H1 (cell line): Measurements from ENCODE around the gene OLA1. TPM values are rescaled to one million over a fixed set of nuclear protein-coding genes. Genes with fewer than 3 reads are reported as not detected.

Experiments
- CTCF ChIA-PET: fragments of 300-600 bp; sonication (Branson Sonifier 250); formaldehyde crosslinking; loops from one replicate; lab custom pipeline; 2021; ENCODE audit not compliant: partially characterized antibody; lab: Charles Lee
- POLR2A ChIA-PET: fragments of 300-600 bp; sonication (Branson Sonifier 250); formaldehyde crosslinking; loops from one replicate; lab custom pipeline; 2021; ENCODE audit warnings: inconsistent platforms; ENCODE audit not compliant: partially characterized antibody; lab: Charles Lee
- DNase-seq, 2 experiments: peaks; one replicate each; pipeline versions ENCODE4 v3.0.0 to v3.0.0-alpha.2; 2010 to 2022; ENCODE audit warnings: low spot score in 2 of 2, low read depth in 1 of 2, mixed read lengths in 1 of 2
- FAIRE-seq: peaks from 2 replicates; lab custom pipeline; 2011; peaks lifted over from hg19 to GRCh38; lab: Jason Lieb, UNC
- H2AFZ ChIP-seq: 2 replicates; pipeline ENCODE4 v1.8.1; 2012; ENCODE audit warnings: low read length, inconsistent platforms
- H2AK5ac ChIP-seq: 2 replicates; pipeline ENCODE4 v1.6.1; 2013; ENCODE audit warnings: low read depth, low read length
- H2BK120ac ChIP-seq: replicated peaks from 2 replicates; pipeline ENCODE3; 2013; ENCODE audit warnings: low read depth, low read length, inconsistent platforms
- H2BK12ac ChIP-seq: 2 replicates; pipeline ENCODE4 v1.6.1; 2013; ENCODE audit warnings: low read depth, low read length
- H2BK15ac ChIP-seq: 2 replicates; pipeline ENCODE4 v1.6.1; 2013; ENCODE audit warnings: low read length
- H2BK20ac ChIP-seq: 2 replicates; pipeline ENCODE4 v1.6.1; 2013; ENCODE audit warnings: low read length
- H2BK5ac ChIP-seq: 2 replicates; pipeline ENCODE4 v1.6.1; 2013; ENCODE audit warnings: low read depth, low read length
- H3K14ac ChIP-seq: 2 replicates; pipeline ENCODE4 v1.6.1; 2013; ENCODE audit warnings: inconsistent platforms; ENCODE audit not compliant: insufficient read length
- H3K18ac ChIP-seq: 2 replicates; pipeline ENCODE4 v1.6.1; 2013; ENCODE audit warnings: low read length; ENCODE audit errors: extremely low read depth
- H3K23ac ChIP-seq: 2 replicates; pipeline ENCODE4 v1.6.1; 2013; ENCODE audit warnings: inconsistent platforms; ENCODE audit not compliant: insufficient read length
- H3K23me2 ChIP-seq: 2 replicates; pipeline ENCODE4 v1.6.1; 2013; ENCODE audit warnings: low read depth, low read length
- H3K27ac ChIP-seq: 2 replicates; pipeline ENCODE4 v1.6.1; 2011; ENCODE audit warnings: low read depth, low read length, inconsistent platforms
- H3K27me3 ChIP-seq, 4 experiments: replicated peaks in 1 of 4; 1 replicate in 1 of 4; 2 replicates in 3 of 4; pipeline versions ENCODE4 v1.6.1 to v1.8.1; 2011 to 2013; ENCODE audit warnings: low read length in 3 of 4, mild to moderate bottlenecking in 3 of 4, inconsistent platforms in 2 of 4, mixed read lengths in 2 of 4, moderate library complexity in 1 of 4; ENCODE audit not compliant: control insufficient read depth in 3 of 4, insufficient read depth in 3 of 4; ENCODE audit errors: extremely low read depth in 1 of 4
- H3K36me3 ChIP-seq, 4 experiments: 2 replicates each; pipeline versions ENCODE4 v1.6.1 to v1.8.1; 2011 to 2013; ENCODE audit warnings: mild to moderate bottlenecking in 4 of 4, low read length in 3 of 4, moderate library complexity in 2 of 4, control low read depth in 1 of 4, inconsistent platforms in 1 of 4; ENCODE audit not compliant: insufficient read depth in 4 of 4, control insufficient read depth in 2 of 4
- H3K4ac ChIP-seq: replicated peaks from 2 replicates; pipeline ENCODE3; 2013; ENCODE audit warnings: low read length, low read depth, mixed read lengths, inconsistent platforms; ENCODE audit not compliant: insufficient read length
- H3K4me1 ChIP-seq, 4 experiments: replicated peaks in 1 of 4; 1 replicate in 1 of 4; 2 replicates in 3 of 4; pipeline versions ENCODE4 v1.6.1 to v1.8.1; 2011 to 2013; ENCODE audit warnings: low read length in 3 of 4, inconsistent platforms in 2 of 4, mixed read lengths in 1 of 4; ENCODE audit not compliant: insufficient read depth in 4 of 4, control insufficient read depth in 3 of 4
- H3K4me2 ChIP-seq, 2 experiments: 2 replicates each; pipeline versions ENCODE4 v1.6.1 to v1.8.1; 2011 to 2013; ENCODE audit warnings: low read depth in 2 of 2, low read length in 2 of 2, control low read depth in 1 of 2, inconsistent platforms in 1 of 2, mild to moderate bottlenecking in 1 of 2; ENCODE audit not compliant: insufficient read depth in 1 of 2
- H3K4me3 ChIP-seq, 4 experiments: fragments of 200-600, 300-600 bp in 1 of 4; sonication (generic), shearing (Covaris generic), sonication (Bioruptor Twin) in 1 of 4; 2 replicates each; pipeline versions ENCODE4 v1.5.1 to v1.8.1; 2011 to 2016; ENCODE audit warnings: low read length in 4 of 4, low read depth in 3 of 4, control low read depth in 2 of 4, inconsistent platforms in 2 of 4, mild to moderate bottlenecking in 2 of 4, mixed read lengths in 1 of 4, moderate library complexity in 1 of 4; ENCODE audit not compliant: insufficient read depth in 2 of 4; ENCODE audit errors: extremely low read depth in 1 of 4
- H3K56ac ChIP-seq: replicated peaks from 2 replicates; pipeline ENCODE3; 2013; ENCODE audit warnings: low read depth, mild to moderate bottlenecking, mixed read lengths, low read length, inconsistent platforms; ENCODE audit not compliant: insufficient read length
- H3K79me1 ChIP-seq: 2 replicates; pipeline ENCODE4 v1.6.1; 2013; ENCODE audit warnings: low read depth, low read length, control low read depth
- H3K79me2 ChIP-seq, 2 experiments: 2 replicates each; pipeline versions ENCODE4 v1.6.1 to v1.8.1; 2012 to 2013; ENCODE audit warnings: low read length in 2 of 2, mild to moderate bottlenecking in 2 of 2, inconsistent platforms in 1 of 2; ENCODE audit not compliant: insufficient read depth in 2 of 2, control insufficient read depth in 1 of 2
- H3K9ac ChIP-seq, 4 experiments: replicated peaks in 1 of 4; 1 replicate in 1 of 4; 2 replicates in 3 of 4; pipeline versions ENCODE4 v1.6.1 to v1.8.1; 2011 to 2013; ENCODE audit warnings: low read depth in 3 of 4, low read length in 3 of 4, control low read depth in 2 of 4, mild to moderate bottlenecking in 2 of 4, moderate library complexity in 2 of 4, inconsistent platforms in 1 of 4; ENCODE audit errors: extremely low read depth in 1 of 4
- H3K9me3 ChIP-seq, 2 experiments: 2 replicates each; pipeline versions ENCODE4 v1.6.1 to v1.8.1; 2012 to 2013; ENCODE audit warnings: mild to moderate bottlenecking in 2 of 2, moderate library complexity in 2 of 2, control low read depth in 1 of 2, inconsistent platforms in 1 of 2, low read depth in 1 of 2, low read length in 1 of 2, mixed read lengths in 1 of 2; ENCODE audit not compliant: insufficient read depth in 2 of 2
- H4K20me1 ChIP-seq, 2 experiments: replicated peaks in 1 of 2; 2 replicates each; pipeline versions ENCODE3 to v1.8.1; 2011 to 2013; ENCODE audit warnings: inconsistent platforms in 2 of 2, low read length in 2 of 2, mild to moderate bottlenecking in 1 of 2; ENCODE audit not compliant: insufficient read depth in 2 of 2, control insufficient read depth in 1 of 2
- H4K5ac ChIP-seq: 2 replicates; pipeline ENCODE4 v1.6.1; 2013; ENCODE audit warnings: low read length, low read depth, mixed read lengths, inconsistent platforms; ENCODE audit not compliant: insufficient read length
- H4K8ac ChIP-seq: 2 replicates; pipeline ENCODE4 v1.8.0; 2013; ENCODE audit warnings: mild to moderate bottlenecking, moderate library complexity, low read length, inconsistent platforms; ENCODE audit not compliant: insufficient read depth; ENCODE audit errors: extremely low read depth
- H4K91ac ChIP-seq: replicated peaks from 2 replicates; pipeline ENCODE3; 2013; ENCODE audit warnings: low read length, mixed read lengths, inconsistent platforms; ENCODE audit not compliant: insufficient read length
- ASH2L ChIP-seq: fragments of 200-600, 300-600 bp; sonication (generic); IDR thresholded peaks from one replicate; pipeline ENCODE4 v1.7.1; 2017; ENCODE audit warnings: low read length
- ATF3 ChIP-seq: IDR thresholded peaks from 2 replicates; pipeline ENCODE4 v1.6.1; 2011; ENCODE audit warnings: low read depth, mild to moderate bottlenecking, low read length; ENCODE audit not compliant: insufficient read depth
- CEBPB ChIP-seq: IDR thresholded peaks from 2 replicates; pipeline ENCODE4 v1.6.1; 2012; ENCODE audit warnings: low read depth, low read length
- E2F6 ChIP-seq: IDR thresholded peaks from 2 replicates; pipeline ENCODE4 v1.6.1; 2012; ENCODE audit warnings: inconsistent platforms
- EP300 ChIP-seq, 2 experiments: IDR thresholded peaks; 1 replicate in 1 of 2; 2 replicates in 1 of 2; pipeline ENCODE4 v1.6.1; 2011 to 2012; ENCODE audit warnings: low read depth in 2 of 2, low read length in 2 of 2, mild to moderate bottlenecking in 2 of 2, borderline replicate concordance in 1 of 2, inconsistent platforms in 1 of 2, moderate library complexity in 1 of 2
- EZH2 ChIP-seq: fragments of 200-600 bp; sonication (generic); IDR thresholded peaks from 2 replicates; pipeline ENCODE4 v1.7.1; 2012; ENCODE audit warnings: low read depth, mild to moderate bottlenecking, moderate library complexity, low read length, inconsistent platforms; ENCODE audit not compliant: severe bottlenecking
- FOSL1 ChIP-seq: IDR thresholded peaks from 2 replicates; pipeline ENCODE4 v1.6.1; 2011; ENCODE audit warnings: mild to moderate bottlenecking, low read depth, low read length, moderate library complexity; ENCODE audit not compliant: insufficient read depth
- JUN ChIP-seq: IDR thresholded peaks from 2 replicates; pipeline ENCODE4 v1.6.1; 2011; ENCODE audit warnings: low read depth, mild to moderate bottlenecking, improper control_type of control experiment, low read length
- SP1 ChIP-seq: IDR thresholded peaks from 2 replicates; pipeline ENCODE4 v1.6.1; 2011; ENCODE audit warnings: low read depth, low read length
- SP2 ChIP-seq: IDR thresholded peaks from 2 replicates; pipeline ENCODE4 v1.6.1; 2012; ENCODE audit warnings: mild to moderate bottlenecking, low read length, inconsistent platforms
- SRF ChIP-seq: IDR thresholded peaks from 2 replicates; pipeline ENCODE4 v1.6.1; 2011; ENCODE audit warnings: mild to moderate bottlenecking, low read depth, low read length, moderate library complexity
- WGBS, 2 experiments: shearing (Covaris generic) in 1 of 2; methylation state at CpG; one replicate each; pipeline versions ENCODE4 v1.1.6 to v1.1.7; 2013 to 2015; ENCODE audit warnings: low lambda C conversion rate in 2 of 2, mixed read lengths in 2 of 2, inconsistent platforms in 1 of 2, low coverage in 1 of 2, missing lambda C conversion rate in 1 of 2; ENCODE audit not compliant: insufficient replicate concordance in 2 of 2, insufficient coverage in 1 of 2, insufficient read length in 1 of 2; ENCODE audit errors: extremely low coverage in 1 of 2, missing lambda C conversion rate in 1 of 2; 5-methylcytosine and 5-hydroxymethylcytosine counted together
- polyA plus RNA-seq, 7 experiments: library from polyadenylated mRNA; depleted of rRNA in 3 of 7; stranded (reverse) in 5 of 7; unstranded in 2 of 7; fragments of >200 nt in 5 of 7; fragments of 200-250 nt in 2 of 7; gene quantifications; 1 replicate in 5 of 7; 2 replicates in 1 of 7; 4 replicates in 1 of 7; pipeline versions ENCODE4 v1.2.1 to v1.2.3, GENCODE V29; 2011 to 2013; ENCODE audit warnings: missing spikeins in 2 of 7, mixed read lengths in 2 of 7
- total RNA-seq: library from RNA; stranded (reverse); fragmentation: NEBNext Ultra II Directional; extraction: Animal tissue kit (Norgen Biotek cat#: 25700); gene quantifications from 2 replicates; pipeline ENCODE4 v1.2.1, GENCODE V29; 2021

OLA1 gene
- total and polyA plus RNA-seq, 2 of the 8 experiments (the other 6 are each of a cell fraction or from before 2014, with no cell fraction given), result 39.3 to 158 TPM

- no peak overlapping the region for H3K23ac ChIP-seq
- peak overlapping the region in 1 of 4 experiments; percentile 13; a peak in 1 of 7 replicates for H3K9ac ChIP-seq
- H2AK5ac ChIP-seq, result no peak overlapping the region
- CTCF ChIA-PET, result interaction anchor here (0.5 to 1.7 kb wide), 5 partner anchors 17 to 1307 kb away, joined by 3 to 5 read pairs (median 4); no protein-coding TSS in a partner anchor
- H4K20me1 ChIP-seq, result no peaks in the 10 kb centered on the region
- H2AFZ ChIP-seq, result no peak overlapping the region
- no peaks in the 10 kb centered on the region for H3K79me1 ChIP-seq
- H3K79me2 ChIP-seq, result no peaks in the 10 kb centered on the region
- no peak for DNase-seq
- no peaks in the 10 kb centered on the region for H3K27me3 ChIP-seq
- no peaks in the 10 kb centered on the region for H3K9me3 ChIP-seq
- TF ChIP-seq SRF (no peak), SP1 (no peak), ATF3 (no peak), EP300 (IDR thresholded peaks at IDR 0.05; ENCODE audit: borderline replicate concordance in 1 of 2, low read depth in 2 of 2, low read length in 2 of 2) (no peak), SP2 (no peak), JUN (no peak), FOSL1 (no peak), EZH2 (no peak), E2F6 (no peak), ASH2L (no peak), CEBPB (no peak)
- no peak overlapping the region; the same call in 1 of the 2 replicates for H2BK12ac ChIP-seq
- no peak overlapping the region for H3K18ac ChIP-seq
- H3K23me2 ChIP-seq, result no peaks in the 10 kb centered on the region
- peaks cover 2 to 29% (median 18%) of the 10 kb centered on the region in 4 experiments; a peak in 5 of 7 replicates for H3K4me1 ChIP-seq
- no peak overlapping the region; the same call in 1 of the 2 replicates for H2BK5ac ChIP-seq
- H3K36me3 ChIP-seq, result no peaks in the 10 kb centered on the region
- H3K4me2 ChIP-seq, result 0 out of 4 replicates have a peak overlapping the region, but pooled peaks of 1 of the 2 experiments have one; percentile 22
- POLR2A ChIA-PET, result interaction anchor here (1.1 kb wide), 1 partner anchor 216 kb away, joined by 3 read pairs; no protein-coding TSS in a partner anchor
- no peak overlapping the region for H3K27ac ChIP-seq
- no peak overlapping the region for H2BK120ac ChIP-seq
- no peak overlapping the region for H4K5ac ChIP-seq
- no peak overlapping the region for H4K8ac ChIP-seq
- FAIRE-seq, result no peak
- no peak overlapping the region for H2BK15ac ChIP-seq
- no peak overlapping the region for H3K4me3 ChIP-seq
- no peak overlapping the region for H2BK20ac ChIP-seq
- H4K91ac ChIP-seq, result peak overlapping the region; percentile 58
- H3K14ac ChIP-seq, result no peak overlapping the region
- WGBS, 2 experiments, result 71% methylated on average over 2 of the region's 2 CpGs; no CpG with 5 or more reads in 1 of the 2 experiments
- H3K56ac ChIP-seq, result no peak overlapping the region
- no peak overlapping the region for H3K4ac ChIP-seq
These were observed 127.2 kb downstream of the OLA1 start for GRCh38 chr2:174121175-174121574.
